Fibroblast of the aortic adventitia (primary cell): ENCODE results near the gene COBLL1. TPM values are rescaled to one million over a fixed set of nuclear protein-coding genes. Genes with fewer than 3 reads are reported as not detected.

Experiments
- DNase-seq: peaks from one replicate; pipeline ENCODE4 v3.0.0-alpha.2; 2010; ENCODE audit warnings: low read depth
- H3K4me3 ChIP-seq: 2 replicates; pipeline ENCODE4 v1.5.1; 2011; ENCODE audit warnings: low read depth, mild to moderate bottlenecking, control low read depth, low read length, moderate library complexity
- CTCF ChIP-seq: IDR thresholded peaks from 2 replicates; pipeline ENCODE4 v1.5.1; 2011; ENCODE audit warnings: mild to moderate bottlenecking, low read length, control low read depth, inconsistent platforms; ENCODE audit not compliant: insufficient read depth
- total RNA-seq: library from RNA; depleted of rRNA; stranded (reverse); fragments of >200 nt; gene quantifications from 2 replicates; pipeline ENCODE4 v1.2.3, GENCODE V29; 2012; ENCODE audit warnings: low replicate concordance

Gene COBLL1
- total RNA-seq, 1 donor = 18.4 TPM

- no peak overlapping the region for H3K4me3 ChIP-seq
- DNase-seq = no peak
- no peak for TF ChIP-seq CTCF
These were observed 98.8 kb downstream of the COBLL1 start for GRCh38 chr2:164742738-164743317.

GRCh38 chr2:164739966-164740365 is 101.7 kb downstream of the COBLL1 start:
- peak; percentile 78 for DNase-seq
- H3K4me3 ChIP-seq = no peak overlapping the region
- TF ChIP-seq CTCF = no peak

- H3K4me3 ChIP-seq = no peak overlapping the region
- DNase-seq = peak; percentile 80
These were observed 104.0 kb downstream of the COBLL1 start for GRCh38 chr2:164737612-164738081.

GRCh38 chr2:164735309-164735919 is 106.2 kb downstream of the COBLL1 start:
- DNase-seq = no peak
- no peak for TF ChIP-seq CTCF
- no peak overlapping the region for H3K4me3 ChIP-seq

More at GRCh38 chr2:164737612-164738081, 104.0 kb downstream of the COBLL1 start:
- TF ChIP-seq CTCF = peak; percentile 60

GRCh38 chr2:164734196-164734595 is 107.4 kb downstream of the COBLL1 start:
- no peak for DNase-seq
- no peak for TF ChIP-seq CTCF
- no peak overlapping the region for H3K4me3 ChIP-seq

- TF ChIP-seq CTCF = no peak
- no peak overlapping the region for H3K4me3 ChIP-seq
- no peak for DNase-seq
These were observed 116.1 kb downstream of the COBLL1 start for GRCh38 chr2:164725542-164725941.
